GM20000 (cell line): Measurements from ENCODE around the gene PSPH.

Experiments used
- DNase-seq: peaks from one replicate; pipeline ENCODE4 v3.0.0; 2012; ENCODE audit warnings: low spot score
- TF ChIP-seq, protein P1 (sequence below): IDR thresholded peaks from 2 replicates; pipeline ENCODE4 v1.5.1; 2012; ENCODE audit warnings: mild to moderate bottlenecking, control low read depth; ENCODE audit errors: extremely low read depth, missing control alignments

PSPH gene

DNA sequence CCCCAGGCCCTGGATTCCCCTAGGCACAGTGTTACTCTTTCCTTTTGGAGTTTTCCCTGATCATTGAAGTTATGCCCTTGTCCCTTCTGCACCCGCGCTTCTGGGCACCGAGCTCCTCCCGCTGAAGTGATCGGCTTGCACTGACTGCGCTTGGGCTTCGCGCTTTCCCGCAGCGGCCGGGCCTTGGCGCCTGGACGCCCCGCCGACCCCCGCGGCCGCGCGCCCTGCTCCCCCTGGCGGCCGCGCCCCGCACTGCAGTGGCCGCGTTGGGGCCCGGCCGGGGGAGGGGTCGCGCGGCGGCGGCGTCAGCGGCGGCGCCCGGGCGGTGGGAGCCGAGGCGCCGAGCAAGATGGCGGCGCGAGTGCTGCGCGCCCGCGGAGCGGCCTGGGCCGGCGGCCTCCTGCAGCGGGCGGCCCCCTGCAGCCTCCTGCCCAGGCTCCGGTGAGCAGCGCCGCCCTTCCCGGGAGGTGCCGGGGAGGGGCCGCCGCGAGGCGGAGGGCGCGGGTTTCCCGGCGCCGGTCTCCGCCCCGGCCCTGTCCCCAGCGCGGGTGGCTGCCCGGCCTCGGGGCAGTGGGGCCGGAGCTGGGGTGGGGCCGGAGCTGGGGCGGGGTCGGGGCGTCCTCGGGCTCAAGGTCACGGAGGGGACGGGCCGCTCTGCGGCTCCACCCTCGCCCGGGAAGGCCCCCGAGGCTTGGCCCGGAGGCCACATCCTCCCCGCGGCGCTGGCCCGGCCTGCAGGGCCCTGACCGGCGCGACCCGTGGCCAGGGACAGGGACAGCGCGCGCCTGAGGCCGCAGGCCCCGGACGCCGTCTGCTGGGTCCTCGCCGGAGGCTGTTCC, 86.8 kb downstream of the PSPH start, which contains the start of gene NIPSNAP2:
Gene NIPSNAP2, plus strand, starts transcription at position 325 of the 839 bp plus-strand sequence. Its CDS starts 25 bp downstream, at position 350.
- peak; percentile 94 for DNase-seq
- TF ChIP-seq, protein P1, sequence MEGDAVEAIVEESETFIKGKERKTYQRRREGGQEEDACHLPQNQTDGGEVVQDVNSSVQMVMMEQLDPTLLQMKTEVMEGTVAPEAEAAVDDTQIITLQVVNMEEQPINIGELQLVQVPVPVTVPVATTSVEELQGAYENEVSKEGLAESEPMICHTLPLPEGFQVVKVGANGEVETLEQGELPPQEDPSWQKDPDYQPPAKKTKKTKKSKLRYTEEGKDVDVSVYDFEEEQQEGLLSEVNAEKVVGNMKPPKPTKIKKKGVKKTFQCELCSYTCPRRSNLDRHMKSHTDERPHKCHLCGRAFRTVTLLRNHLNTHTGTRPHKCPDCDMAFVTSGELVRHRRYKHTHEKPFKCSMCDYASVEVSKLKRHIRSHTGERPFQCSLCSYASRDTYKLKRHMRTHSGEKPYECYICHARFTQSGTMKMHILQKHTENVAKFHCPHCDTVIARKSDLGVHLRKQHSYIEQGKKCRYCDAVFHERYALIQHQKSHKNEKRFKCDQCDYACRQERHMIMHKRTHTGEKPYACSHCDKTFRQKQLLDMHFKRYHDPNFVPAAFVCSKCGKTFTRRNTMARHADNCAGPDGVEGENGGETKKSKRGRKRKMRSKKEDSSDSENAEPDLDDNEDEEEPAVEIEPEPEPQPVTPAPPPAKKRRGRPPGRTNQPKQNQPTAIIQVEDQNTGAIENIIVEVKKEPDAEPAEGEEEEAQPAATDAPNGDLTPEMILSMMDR, result peak; percentile 78

DNA sequence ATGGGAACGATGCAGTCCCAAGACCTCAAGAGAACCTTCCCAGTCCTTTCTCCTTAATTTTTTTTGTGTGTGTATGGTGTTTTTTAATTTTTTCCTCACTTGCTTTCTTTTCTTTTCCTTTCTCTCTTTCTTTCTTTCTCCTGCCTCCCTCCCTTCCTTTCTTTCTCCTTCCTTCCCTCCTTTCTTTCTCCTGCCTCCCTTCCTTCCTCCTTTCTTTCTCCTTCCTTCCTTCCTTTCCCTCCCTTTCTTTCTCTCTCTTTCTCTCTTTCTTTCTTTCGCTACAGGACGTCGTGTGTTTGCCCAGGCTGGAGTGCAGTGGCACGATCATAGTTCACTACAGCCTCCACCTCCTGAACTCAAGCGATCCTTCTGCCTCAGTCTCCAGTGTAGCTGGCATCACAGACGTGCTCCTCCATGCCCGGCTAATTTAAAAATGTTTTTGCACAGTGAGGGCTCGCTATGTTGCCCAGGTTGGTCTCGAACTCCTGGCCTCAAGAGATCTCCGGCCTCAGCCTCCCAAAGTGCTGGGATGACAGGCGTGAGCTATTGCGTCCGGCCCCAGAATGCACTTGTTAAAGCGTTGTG, 87.6 kb downstream of the PSPH start:
- TF ChIP-seq, protein P1, result no peak
- no peak for DNase-seq

DNA sequence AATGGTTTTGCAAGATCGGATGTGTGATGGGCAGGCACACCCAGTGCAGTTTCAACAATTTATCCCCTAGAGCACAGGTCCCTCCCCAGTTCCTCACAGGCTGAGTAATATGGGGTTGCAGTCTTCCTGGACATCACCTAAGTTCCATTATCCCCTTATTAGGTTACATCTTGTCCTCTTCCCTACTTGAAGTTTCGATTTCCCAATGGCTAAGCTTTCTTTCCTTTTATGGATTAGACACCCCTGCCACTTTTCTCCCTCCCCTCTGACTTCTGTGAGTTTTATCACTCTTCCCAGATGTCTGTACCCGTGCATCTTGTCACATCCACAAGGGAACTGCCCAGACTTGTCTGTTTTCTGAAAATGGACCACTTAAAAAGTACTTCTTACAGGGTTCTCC, 89.2 kb downstream of the PSPH start:
- DNase-seq, result no peak
- TF ChIP-seq, protein P1, result no peak
